Uterus (tissue), 2 donors: ENCODE results near the gene GALNT13.

ENCODE experiments used
- POLR2A ChIP-seq, 2 donors: fragments of 450-650 bp; IDR thresholded peaks; one replicate each; pipeline ENCODE4 v1.6.1; 2016; ENCODE audit warnings: antibody characterized with exemption in 2 of 2, mild to moderate bottlenecking in 1 of 2, moderate library complexity in 1 of 2
- TF ChIP-seq, protein P1 (sequence below), 4 experiments: fragments of 200-600 bp in 2 of 4; fragments of 450-650 bp in 2 of 4; sonication (generic) in 2 of 4; IDR thresholded peaks; one replicate each; pipeline ENCODE4 v1.5.1; 2016 to 2019; ENCODE audit warnings: antibody characterized with exemption in 4 of 4, mild to moderate bottlenecking in 2 of 4, moderate library complexity in 1 of 4

DNA sequence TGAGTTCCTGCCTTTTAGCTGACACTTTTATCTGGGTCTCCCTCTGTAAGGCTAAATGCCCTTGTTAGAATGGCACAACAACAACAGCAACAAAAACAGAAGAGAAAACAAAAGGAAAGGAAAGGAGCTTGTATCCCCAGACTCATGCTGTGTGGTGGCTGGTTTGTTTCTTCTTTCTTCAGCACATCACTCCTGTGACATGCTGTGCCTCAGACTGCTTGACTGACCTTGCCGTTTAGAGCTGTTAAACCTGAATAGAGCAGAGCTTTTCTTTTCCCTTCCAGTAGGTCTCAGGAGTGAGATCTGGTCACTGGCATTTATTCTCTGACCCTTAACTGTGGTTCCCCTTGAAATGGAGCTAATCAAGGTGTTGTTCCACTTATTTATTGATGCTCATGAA is 18.9 kb downstream of the GALNT13 start:
- TF ChIP-seq, protein P1, sequence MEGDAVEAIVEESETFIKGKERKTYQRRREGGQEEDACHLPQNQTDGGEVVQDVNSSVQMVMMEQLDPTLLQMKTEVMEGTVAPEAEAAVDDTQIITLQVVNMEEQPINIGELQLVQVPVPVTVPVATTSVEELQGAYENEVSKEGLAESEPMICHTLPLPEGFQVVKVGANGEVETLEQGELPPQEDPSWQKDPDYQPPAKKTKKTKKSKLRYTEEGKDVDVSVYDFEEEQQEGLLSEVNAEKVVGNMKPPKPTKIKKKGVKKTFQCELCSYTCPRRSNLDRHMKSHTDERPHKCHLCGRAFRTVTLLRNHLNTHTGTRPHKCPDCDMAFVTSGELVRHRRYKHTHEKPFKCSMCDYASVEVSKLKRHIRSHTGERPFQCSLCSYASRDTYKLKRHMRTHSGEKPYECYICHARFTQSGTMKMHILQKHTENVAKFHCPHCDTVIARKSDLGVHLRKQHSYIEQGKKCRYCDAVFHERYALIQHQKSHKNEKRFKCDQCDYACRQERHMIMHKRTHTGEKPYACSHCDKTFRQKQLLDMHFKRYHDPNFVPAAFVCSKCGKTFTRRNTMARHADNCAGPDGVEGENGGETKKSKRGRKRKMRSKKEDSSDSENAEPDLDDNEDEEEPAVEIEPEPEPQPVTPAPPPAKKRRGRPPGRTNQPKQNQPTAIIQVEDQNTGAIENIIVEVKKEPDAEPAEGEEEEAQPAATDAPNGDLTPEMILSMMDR (IDR thresholded peaks at IDR 0.05) = no peak
- no peak for TF ChIP-seq POLR2A (IDR thresholded peaks at IDR 0.05)
